HL-60 (cell line): ENCODE data around the gene PICALM.

Source experiments
- DNase-seq, 2 experiments: peaks; one replicate each; pipeline ENCODE4 v3.0.0-alpha.2; 2010 to 2020; ENCODE audit warnings: low read depth in 1 of 2, low spot score in 1 of 2
- H3K27ac ChIP-seq: fragments of 250-450 bp; sonication (Bioruptor Pico); replicated peaks from 2 replicates; pipeline ENCODE4 v1.5.1; 2020; ENCODE audit warnings: mild to moderate bottlenecking, moderate library complexity
- H3K27me3 ChIP-seq: fragments of 250-450 bp; sonication (Bioruptor Pico); 2 replicates; pipeline ENCODE4 v1.5.1; 2021; ENCODE audit warnings: mild to moderate bottlenecking, moderate library complexity; ENCODE audit not compliant: insufficient read depth, poor library complexity, severe bottlenecking
- H3K4me3 ChIP-seq: replicated peaks from 2 replicates; pipeline ENCODE4 v1.5.1; 2011; ENCODE audit warnings: mild to moderate bottlenecking, control low read depth, low read length; ENCODE audit not compliant: insufficient read depth
- CTCF ChIP-seq: IDR thresholded peaks from one replicate; pipeline ENCODE4 v1.5.1; 2011; ENCODE audit warnings: low read length, control low read depth, inconsistent platforms; ENCODE audit not compliant: insufficient read depth
- GABPA ChIP-seq: IDR thresholded peaks from 2 replicates; pipeline ENCODE4 v1.6.1; 2012; ENCODE audit warnings: low read depth
- POLR2AphosphoS5 ChIP-seq: IDR thresholded peaks from 2 replicates; pipeline ENCODE4 v1.6.1; 2012; ENCODE audit warnings: low read depth
- REST ChIP-seq: IDR thresholded peaks from 2 replicates; pipeline ENCODE4 v1.6.1; 2012; ENCODE audit warnings: low read depth; ENCODE audit not compliant: insufficient replicate concordance
- SPI1 ChIP-seq: IDR thresholded peaks from 2 replicates; pipeline ENCODE4 v1.6.1; 2012; ENCODE audit warnings: low read depth, mild to moderate bottlenecking, borderline replicate concordance

PICALM gene

GRCh38 chr11:86064220-86064803 is 4.6 kb downstream of the PICALM start:
- no peak for DNase-seq
- no peak overlapping the region for H3K4me3 ChIP-seq
- TF ChIP-seq POLR2AphosphoS5: no peak
- TF ChIP-seq CTCF: no peak
- TF ChIP-seq GABPA: no peak
- no peak for TF ChIP-seq REST
- no peak for TF ChIP-seq SPI1
- H3K27ac ChIP-seq: no peak overlapping the region
- no peaks in the 10 kb centered on the region for H3K27me3 ChIP-seq

GRCh38 chr11:86063536-86063935 is 5.3 kb downstream of the PICALM start:
- TF ChIP-seq POLR2AphosphoS5 (no peak), GABPA (no peak), CTCF (no peak), REST (no peak), SPI1 (no peak)
- Histone ChIP-seq H3K27ac (no peak overlapping the region; the same call in 1 of the 2 replicates), H3K4me3 (no peak overlapping the region), H3K27me3 (no peaks in the 10 kb centered on the region)
- DNase-seq: no peak

GRCh38 chr11:86062719-86063118 is 6.2 kb downstream of the PICALM start:
- Histone ChIP-seq H3K27ac (peak overlapping the region; percentile 3), H3K4me3 (no peak overlapping the region), H3K27me3 (no peaks in the 10 kb centered on the region)
- no peak for DNase-seq
- TF ChIP-seq CTCF: no peak
- no peak for TF ChIP-seq SPI1
- no peak for TF ChIP-seq REST
- TF ChIP-seq POLR2AphosphoS5: no peak
- TF ChIP-seq GABPA: no peak
